A673 (cell line): ENCODE data around the gene OR2T1.
"Not testable (repeated sequence)": the region's sequence is repeated elsewhere in the genome, so short reads cannot be mapped to it uniquely, and the experiment has no call there.

Experiments used
- EZH2 ChIP-seq: fragments of 200-600 bp; sonication (generic); IDR thresholded peaks from 2 replicates; pipeline ENCODE4 v1.6.1; 2017; ENCODE audit warnings: borderline replicate concordance, low read depth, mild to moderate bottlenecking, mixed read lengths, antibody characterized with exemption, low read length; ENCODE audit not compliant: poor library complexity, severe bottlenecking
- TF ChIP-seq, protein P1 (sequence below): fragments of 300-800, 200-600 bp; sonication (generic); conservative IDR thresholded peaks from 2 replicates; pipeline ENCODE4 v1.5.1; 2017; ENCODE audit warnings: low read depth, mild to moderate bottlenecking, antibody characterized with exemption, low read length, moderate library complexity, mixed read lengths

GRCh38 chr1:248442500-248443277 is 39.8 kb downstream of the OR2T1 start:
- TF ChIP-seq, protein P1, sequence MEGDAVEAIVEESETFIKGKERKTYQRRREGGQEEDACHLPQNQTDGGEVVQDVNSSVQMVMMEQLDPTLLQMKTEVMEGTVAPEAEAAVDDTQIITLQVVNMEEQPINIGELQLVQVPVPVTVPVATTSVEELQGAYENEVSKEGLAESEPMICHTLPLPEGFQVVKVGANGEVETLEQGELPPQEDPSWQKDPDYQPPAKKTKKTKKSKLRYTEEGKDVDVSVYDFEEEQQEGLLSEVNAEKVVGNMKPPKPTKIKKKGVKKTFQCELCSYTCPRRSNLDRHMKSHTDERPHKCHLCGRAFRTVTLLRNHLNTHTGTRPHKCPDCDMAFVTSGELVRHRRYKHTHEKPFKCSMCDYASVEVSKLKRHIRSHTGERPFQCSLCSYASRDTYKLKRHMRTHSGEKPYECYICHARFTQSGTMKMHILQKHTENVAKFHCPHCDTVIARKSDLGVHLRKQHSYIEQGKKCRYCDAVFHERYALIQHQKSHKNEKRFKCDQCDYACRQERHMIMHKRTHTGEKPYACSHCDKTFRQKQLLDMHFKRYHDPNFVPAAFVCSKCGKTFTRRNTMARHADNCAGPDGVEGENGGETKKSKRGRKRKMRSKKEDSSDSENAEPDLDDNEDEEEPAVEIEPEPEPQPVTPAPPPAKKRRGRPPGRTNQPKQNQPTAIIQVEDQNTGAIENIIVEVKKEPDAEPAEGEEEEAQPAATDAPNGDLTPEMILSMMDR: not testable (repeated sequence)
- TF ChIP-seq EZH2: not testable (repeated sequence)
